ENCODE measurements around the gene RAPH1. TPM values are rescaled to one million over a fixed set of nuclear protein-coding genes. Genes with fewer than 3 reads are reported as not detected.
"Not testable (repeated sequence)": the region's sequence is repeated elsewhere in the genome, so short reads cannot be mapped to it uniquely, and the experiment has no call there.

The RAPH1 gene
- total RNA-seq, 1 experiment from 2014 or later: 22.8 TPM

DNA sequence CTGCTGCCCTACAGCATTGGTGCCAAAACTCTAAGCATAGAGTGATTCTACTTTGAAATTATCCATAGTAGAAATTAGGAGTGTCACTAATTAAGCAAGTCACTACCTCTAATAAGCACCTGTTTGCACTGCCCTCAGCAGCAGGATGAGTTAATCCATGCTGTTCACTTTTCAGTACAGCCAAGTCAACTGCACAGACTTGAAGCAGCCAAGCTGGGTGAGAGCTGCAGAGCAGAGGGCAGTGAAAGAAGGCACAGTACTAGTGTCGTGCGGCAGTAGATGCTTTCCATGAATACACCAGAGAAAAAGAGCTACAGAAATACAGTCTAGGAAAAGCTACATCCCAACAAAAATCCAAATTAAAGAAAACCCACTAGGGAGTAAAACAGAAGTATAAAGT, 98.6 kb downstream of the RAPH1 start:
- DNase-seq (ENCODE audit: low read depth): no peak

- DNase-seq (ENCODE audit: low read depth): no peak
These were observed 102.3 kb downstream of the RAPH1 start for GRCh38 chr2:203432811-203433210.

DNA sequence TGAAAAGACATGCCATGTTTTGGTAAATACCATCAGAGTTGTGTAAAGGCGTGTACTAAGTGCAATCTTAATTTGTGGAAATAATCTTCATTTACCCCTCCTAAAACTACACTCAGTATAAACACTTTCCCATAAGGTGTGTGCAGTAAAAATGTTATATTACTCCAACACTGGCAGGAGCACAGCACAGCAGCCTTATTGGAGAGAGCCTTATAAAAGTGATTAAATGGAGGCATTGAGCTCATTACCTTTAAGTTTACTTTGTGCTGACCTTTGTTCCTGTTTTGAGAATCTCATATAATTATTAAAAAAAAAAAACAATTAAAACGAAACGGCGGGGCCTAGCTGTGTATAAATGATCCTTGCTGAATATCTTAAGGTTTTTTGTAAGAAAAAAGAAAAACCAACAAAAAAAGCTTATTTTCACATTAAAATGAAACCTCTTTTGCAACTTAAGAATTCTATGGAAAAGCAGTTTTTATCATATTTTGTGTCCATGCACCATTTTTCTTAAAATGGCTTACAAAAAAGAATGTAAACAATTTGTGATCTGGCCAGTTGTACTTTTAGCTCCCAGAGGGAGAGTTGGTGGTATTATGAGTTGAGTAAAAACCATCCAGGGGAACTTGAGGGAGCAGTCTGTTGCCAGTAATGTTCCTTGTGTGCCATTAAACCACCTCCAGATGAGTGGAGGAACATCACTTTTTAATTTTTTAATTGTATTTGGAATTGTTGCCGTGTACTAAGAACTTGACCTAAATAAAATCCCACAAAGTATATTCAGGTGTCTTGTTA, 103.5 kb downstream of the RAPH1 start:
- DNase-seq (ENCODE audit: low read depth): no peak

DNA sequence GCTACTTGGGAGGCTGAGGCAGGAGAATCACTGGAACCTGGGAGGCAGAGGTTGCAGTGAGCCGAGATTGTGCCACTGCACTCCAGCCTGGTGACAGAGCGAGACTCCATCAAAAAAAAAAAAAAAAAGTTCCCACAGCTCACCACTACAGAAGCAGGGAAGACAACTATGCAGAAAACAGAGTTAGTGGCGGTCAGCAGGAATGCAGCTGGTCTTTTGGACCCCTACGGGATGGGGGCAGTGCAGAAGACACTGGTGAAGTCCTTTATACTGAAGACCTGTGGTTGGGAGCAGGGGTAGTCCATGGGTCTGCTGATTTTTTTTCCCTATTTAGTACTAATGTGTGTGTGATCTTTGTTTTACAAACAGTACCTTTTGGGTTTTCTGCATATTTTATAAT, 105.5 kb downstream of the RAPH1 start:
- DNase-seq (ENCODE audit: low read depth): not testable (repeated sequence)

DNA sequence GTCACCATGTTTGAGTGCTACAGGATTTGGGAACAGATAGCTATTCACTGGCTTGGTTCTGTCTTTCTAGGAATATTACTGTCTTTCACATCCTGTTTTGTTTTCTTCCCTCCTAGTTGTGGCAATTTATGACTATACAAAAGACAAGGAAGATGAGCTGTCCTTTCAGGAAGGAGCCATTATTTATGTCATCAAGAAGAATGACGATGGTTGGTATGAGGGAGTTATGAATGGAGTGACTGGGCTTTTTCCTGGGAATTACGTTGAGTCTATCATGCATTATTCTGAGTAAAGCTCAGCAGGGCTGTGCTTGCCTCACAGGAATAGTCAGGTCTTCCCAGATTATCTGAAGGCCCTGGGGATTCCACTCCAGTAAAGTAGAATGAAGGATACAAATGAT, 108.0 kb downstream of the RAPH1 start:
- peak; percentile 84 for DNase-seq (ENCODE audit: low read depth)

DNA sequence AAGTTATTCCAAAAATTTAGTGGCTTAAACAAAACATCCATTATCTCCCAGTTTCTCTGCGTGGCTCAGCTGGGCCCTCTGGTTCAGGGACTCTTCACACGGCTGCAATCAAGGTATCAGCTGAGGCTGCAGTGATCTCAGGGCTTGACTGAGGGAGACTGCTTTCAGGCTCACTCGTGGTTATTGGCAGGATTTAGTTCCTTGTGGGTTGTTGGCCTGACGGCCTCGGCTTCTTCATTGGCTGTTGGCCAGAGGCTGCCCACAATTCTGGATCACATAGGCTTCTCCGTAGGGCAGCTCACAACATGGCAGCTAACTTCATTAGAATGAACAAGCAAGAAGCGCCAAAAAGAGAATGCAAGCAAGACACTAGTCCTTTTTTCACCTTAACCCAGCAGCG, 116.8 kb downstream of the RAPH1 start:
- no peak for DNase-seq (ENCODE audit: low read depth)

DNA sequence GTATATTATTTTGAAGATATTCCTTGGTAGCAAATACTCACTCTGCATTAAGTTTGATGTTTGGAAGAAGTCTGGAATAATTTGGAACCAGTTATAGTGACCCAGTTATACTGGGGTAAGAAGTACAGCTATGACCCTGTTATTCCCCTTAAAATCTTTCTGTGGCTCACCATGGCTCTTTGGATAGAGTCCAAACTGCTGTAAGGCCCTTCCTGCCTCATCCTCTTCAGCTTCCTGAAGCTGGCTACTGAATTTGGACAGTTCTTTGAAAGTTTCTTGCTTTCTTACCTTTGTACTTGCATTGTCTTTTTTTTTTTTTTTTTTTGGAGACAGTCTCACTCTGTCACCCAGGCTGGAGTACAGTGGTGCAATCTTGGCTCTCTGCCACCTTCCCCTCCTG, 121.3 kb downstream of the RAPH1 start:
- no peak for DNase-seq (ENCODE audit: low read depth)

GRCh38 chr2:203412546-203413331, 122.4 kb downstream of the RAPH1 start:
- DNase-seq (ENCODE audit: low read depth): no peak

DNA sequence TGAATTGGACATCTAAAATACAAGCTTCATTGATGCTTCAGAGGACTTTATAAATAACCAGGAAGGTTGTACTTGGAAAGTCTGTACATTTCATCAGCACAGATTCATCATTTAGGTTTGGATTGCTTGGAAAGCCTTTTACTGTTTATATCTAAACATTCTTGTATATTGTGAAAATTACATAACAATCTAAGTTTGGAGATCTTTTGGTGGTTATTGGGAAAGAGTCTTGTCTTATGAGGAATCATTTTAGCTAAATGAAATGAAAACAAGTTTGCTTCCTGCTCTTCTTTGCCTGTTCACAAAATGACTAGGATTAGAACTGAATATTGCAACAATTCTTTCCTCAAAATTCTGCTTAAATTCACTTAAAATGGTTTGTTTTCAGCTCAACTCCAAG, 127.6 kb downstream of the RAPH1 start:
- no peak for DNase-seq (ENCODE audit: low read depth)

- DNase-seq (ENCODE audit: low read depth): no peak
These were observed 130.1 kb downstream of the RAPH1 start for GRCh38 chr2:203404996-203405395.

DNA sequence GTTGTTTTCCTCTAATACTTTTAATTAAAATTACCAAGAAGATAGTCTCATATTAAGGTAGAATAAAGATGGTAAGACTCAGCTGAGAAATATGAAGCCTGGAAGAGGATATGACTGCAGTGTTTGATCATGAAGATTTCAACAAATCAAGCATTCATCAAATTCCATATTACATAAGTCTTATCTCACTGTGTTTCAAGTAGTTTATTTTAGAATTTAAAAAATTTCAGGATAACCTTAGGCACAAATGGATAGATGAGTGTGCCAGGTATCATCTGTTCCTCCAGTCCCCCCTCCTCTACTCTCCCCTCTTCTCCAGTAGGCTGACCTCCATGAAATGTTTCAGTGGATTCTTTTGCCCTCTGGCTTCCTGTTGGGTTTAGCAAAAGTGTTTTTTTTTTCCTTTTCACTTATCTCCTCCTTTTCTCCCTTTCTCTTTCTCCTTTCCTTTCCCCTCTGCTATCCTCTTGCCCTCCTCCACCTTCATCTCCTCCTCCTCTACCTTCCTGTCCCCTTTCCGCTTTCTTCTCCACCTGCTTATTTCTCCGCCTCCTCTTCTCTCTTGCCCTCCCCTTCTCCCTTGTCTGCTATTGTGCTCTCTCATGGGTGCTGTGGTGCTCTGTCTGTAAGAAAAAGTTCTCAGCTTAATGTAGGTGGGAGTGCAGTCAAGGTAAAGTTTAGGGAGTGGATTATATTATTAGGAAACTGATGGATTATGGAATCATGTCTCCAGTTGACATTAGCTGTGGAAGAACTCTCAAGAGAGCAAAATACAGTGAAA, 134.1 kb downstream of the RAPH1 start:
- peak; percentile 61 for DNase-seq (ENCODE audit: low read depth)

GRCh38 chr2:203399031-203399430, 136.1 kb downstream of the RAPH1 start:
- peak; percentile 15 for DNase-seq (ENCODE audit: low read depth)

- DNase-seq (ENCODE audit: low read depth): no peak
These were observed 138.4 kb downstream of the RAPH1 start for GRCh38 chr2:203396667-203397066.

DNA sequence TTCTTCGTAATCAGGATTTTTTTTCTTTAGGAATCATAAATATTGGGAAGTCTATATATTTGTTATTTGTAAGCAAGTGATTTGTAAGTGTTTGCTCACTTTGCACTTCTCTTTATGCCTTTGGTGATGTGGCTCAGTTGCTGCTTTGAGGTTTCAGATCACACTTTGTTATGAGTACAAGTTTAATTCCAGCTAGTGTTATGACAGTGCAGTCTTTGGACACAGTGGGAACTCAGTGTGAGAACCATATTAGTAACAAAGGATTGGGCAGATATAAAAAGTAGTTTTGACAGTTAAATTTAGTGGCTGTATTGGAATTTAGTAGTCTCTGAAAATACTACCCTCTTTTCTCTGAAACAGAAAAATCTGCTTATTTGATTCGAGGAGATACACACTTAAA, 139.2 kb downstream of the RAPH1 start:
- DNase-seq (ENCODE audit: low read depth): no peak

GRCh38 chr2:203394519-203395227, 140.4 kb downstream of the RAPH1 start:
- DNase-seq (ENCODE audit: low read depth): no peak

- not testable (repeated sequence) for DNase-seq (ENCODE audit: low read depth)
These were observed 146.9 kb downstream of the RAPH1 start for GRCh38 chr2:203388153-203388552.

DNA sequence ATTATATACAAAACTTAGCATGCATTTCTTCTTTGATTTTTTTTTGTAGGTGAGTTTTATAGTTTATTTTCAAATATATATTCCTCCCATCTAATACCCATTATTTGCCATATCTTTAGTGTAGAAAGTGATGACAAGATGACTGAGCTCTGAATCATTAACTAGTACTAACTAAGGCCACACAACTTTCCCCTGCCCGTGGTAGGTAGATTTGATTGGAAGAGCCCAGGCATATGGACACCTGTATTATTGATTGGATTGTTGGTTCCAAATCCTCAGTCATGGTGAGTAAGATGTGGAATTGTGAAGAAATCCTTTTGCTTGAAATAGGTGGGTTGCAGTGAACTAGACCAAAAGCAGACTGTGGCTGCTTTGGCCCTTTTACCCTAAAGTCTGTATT, 152.1 kb downstream of the RAPH1 start:
- DNase-seq (ENCODE audit: low read depth): no peak

DNA sequence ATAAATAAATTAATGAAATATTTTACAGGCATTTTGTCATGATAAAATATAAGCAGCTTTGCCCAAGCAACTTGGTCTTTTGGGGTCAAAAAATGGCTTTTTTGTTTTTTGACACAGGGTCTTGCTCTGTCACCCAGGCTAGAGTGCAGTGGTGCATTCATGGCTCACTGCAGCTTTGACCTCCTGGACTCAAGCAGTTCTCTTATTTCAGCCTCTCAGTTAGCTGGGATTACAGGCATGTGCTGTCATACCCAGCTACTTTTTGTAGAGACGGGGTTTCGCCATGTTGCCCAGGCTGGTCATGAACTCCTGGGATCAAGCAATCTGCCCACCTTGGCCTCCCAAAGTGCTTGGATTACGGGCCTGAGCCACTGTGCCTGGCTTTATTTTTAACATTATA, 155.9 kb downstream of the RAPH1 start:
- DNase-seq (ENCODE audit: low read depth): no peak

- no peak for DNase-seq (ENCODE audit: low read depth)
These were observed 158.9 kb downstream of the RAPH1 start for GRCh38 chr2:203376173-203376572.

DNA sequence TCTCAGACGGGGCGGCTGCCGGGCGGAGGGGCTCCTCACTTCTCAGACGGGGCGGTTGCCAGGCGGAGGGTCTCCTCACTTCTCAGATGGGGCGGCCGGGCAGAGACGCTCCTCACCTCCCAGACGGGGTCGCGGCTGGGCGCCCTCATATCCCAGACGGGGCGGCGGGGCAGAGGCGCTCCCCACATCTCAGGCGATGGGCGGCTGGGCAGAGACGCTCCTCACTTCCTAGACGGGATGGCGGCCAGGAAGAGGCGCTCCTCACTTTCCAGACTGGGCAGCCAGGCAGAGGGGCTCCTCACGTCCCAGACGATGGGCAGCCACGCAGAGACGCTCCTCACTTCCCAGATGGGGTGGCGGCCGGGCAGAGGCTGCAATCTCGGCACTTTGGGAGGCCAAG, 162.4 kb downstream of the RAPH1 start:
- not testable (repeated sequence) for DNase-seq (ENCODE audit: low read depth)

Measured in HT1080 (cell line).